GM23248 (cell line): ENCODE results near the gene CLIP2.

Source experiments
- EZH2 ChIP-seq: fragments of 200-600 bp; sonication (generic); IDR thresholded peaks from 2 replicates; pipeline ENCODE4 v1.6.1; 2018; ENCODE audit warnings: antibody characterized with exemption, mild to moderate bottlenecking; ENCODE audit not compliant: insufficient read depth, poor library complexity, severe bottlenecking
- EZH2phosphoT487 ChIP-seq: fragments of 200-600 bp; sonication (generic); IDR thresholded peaks from 2 replicates; pipeline ENCODE4 v1.6.1; 2018; ENCODE audit warnings: antibody characterized with exemption, moderate library complexity, mild to moderate bottlenecking, low read depth; ENCODE audit not compliant: insufficient read depth

- TF ChIP-seq EZH2, result no peak
- no peak for TF ChIP-seq EZH2phosphoT487
Observed at GRCh38 chr7:74401137-74401859, 112.1 kb downstream of the CLIP2 start.
